ENCODE measurements around the gene ARHGAP28. TPM values are rescaled to one million over a fixed set of nuclear protein-coding genes. Genes with fewer than 3 reads are reported as not detected.

The ARHGAP28 gene
- total RNA-seq, 3 donors from 2014 or later = 2.0 to 6.8 (median 2.6) TPM

- Histone ChIP-seq H3K9me3 (no peaks in the 10 kb centered on the region), H3K36me3 (ENCODE audit: low read depth) (no peaks in the 10 kb centered on the region), H3K4me1 (ENCODE audit: low read depth) (no peaks in the 10 kb centered on the region), H3K4me3 (no peak overlapping the region)
- DNase-seq (no peak), ATAC-seq (no peak)
- intact Hi-C loops (cut with DNase I, micrococcal nuclease) = no loop called here
- TF ChIP-seq CTCF (IDR thresholded peaks at IDR 0.05) = no peak
These were observed 30.1 kb downstream of the ARHGAP28 start for GRCh38 chr18:6759579-6759978.

GRCh38 chr18:6763524-6763923 lies 34.0 kb downstream of the ARHGAP28 start:
- Histone ChIP-seq H3K4me1 (ENCODE audit: low read depth) (no peaks in the 10 kb centered on the region), H3K4me3 (no peak overlapping the region), H3K9me3 (no peaks in the 10 kb centered on the region), H3K36me3 (ENCODE audit: low read depth) (no peaks in the 10 kb centered on the region)
- TF ChIP-seq CTCF (IDR thresholded peaks at IDR 0.05) = no peak
- ATAC-seq (no peak), DNase-seq (no peak)
- intact Hi-C loops (cut with DNase I, micrococcal nuclease) = no loop called here

GRCh38 chr18:6764382-6764781 lies 34.9 kb downstream of the ARHGAP28 start:
- no peak for TF ChIP-seq CTCF (IDR thresholded peaks at IDR 0.05)
- Histone ChIP-seq H3K4me1 (ENCODE audit: low read depth) (no peaks in the 10 kb centered on the region), H3K9me3 (no peaks in the 10 kb centered on the region), H3K4me3 (no peak overlapping the region), H3K36me3 (ENCODE audit: low read depth) (no peaks in the 10 kb centered on the region)
- no peak for ATAC-seq
- no peak for DNase-seq
- intact Hi-C loops (cut with DNase I, micrococcal nuclease) = no loop called here

- Histone ChIP-seq H3K4me1 (ENCODE audit: low read depth) (no peaks in the 10 kb centered on the region), H3K9me3 (no peaks in the 10 kb centered on the region), H3K36me3 (ENCODE audit: low read depth) (no peaks in the 10 kb centered on the region), H3K4me3 (no peak overlapping the region)
- intact Hi-C loops (cut with DNase I, micrococcal nuclease) = no loop called here
- ATAC-seq (no peak), DNase-seq (no peak)
- no peak for TF ChIP-seq CTCF (IDR thresholded peaks at IDR 0.05)
These were observed 44.3 kb downstream of the ARHGAP28 start for GRCh38 chr18:6773777-6774176.

GRCh38 chr18:6775237-6775636 lies 45.7 kb downstream of the ARHGAP28 start:
- Histone ChIP-seq H3K4me3 (no peak overlapping the region), H3K36me3 (ENCODE audit: low read depth) (no peaks in the 10 kb centered on the region), H3K4me1 (ENCODE audit: low read depth) (no peaks in the 10 kb centered on the region), H3K9me3 (no peaks in the 10 kb centered on the region)
- ATAC-seq (no peak), DNase-seq (no peak)
- intact Hi-C loops (cut with DNase I, micrococcal nuclease) = no loop called here
- TF ChIP-seq CTCF (IDR thresholded peaks at IDR 0.05) = no peak

GRCh38 chr18:6775702-6776101 lies 46.2 kb downstream of the ARHGAP28 start:
- intact Hi-C loops (cut with DNase I, micrococcal nuclease) = no loop called here
- no peaks in the 10 kb centered on the region for H3K36me3 ChIP-seq (ENCODE audit: low read depth)
- TF ChIP-seq CTCF (IDR thresholded peaks at IDR 0.05) = no peak
- DNase-seq = no peak
- no peaks in the 10 kb centered on the region for H3K9me3 ChIP-seq
- no peaks in the 10 kb centered on the region for H3K4me1 ChIP-seq (ENCODE audit: low read depth)
- no peak for ATAC-seq
- H3K4me3 ChIP-seq = no peak overlapping the region

All from mucosa of descending colon (tissue), 3 donors.